SKM-1 (cell line): Measurements from ENCODE around the gene GPC4.
"Not testable (repeated sequence)": the region's sequence is repeated elsewhere in the genome, so short reads cannot be mapped to it uniquely, and the experiment has no call there.

ENCODE experiments used
- DNase-seq: peaks from one replicate; lab custom pipeline; 2025; ENCODE audit not compliant: unreplicated experiment; lab: John Stamatoyannopoulos, UW

The GPC4 gene

DNA sequence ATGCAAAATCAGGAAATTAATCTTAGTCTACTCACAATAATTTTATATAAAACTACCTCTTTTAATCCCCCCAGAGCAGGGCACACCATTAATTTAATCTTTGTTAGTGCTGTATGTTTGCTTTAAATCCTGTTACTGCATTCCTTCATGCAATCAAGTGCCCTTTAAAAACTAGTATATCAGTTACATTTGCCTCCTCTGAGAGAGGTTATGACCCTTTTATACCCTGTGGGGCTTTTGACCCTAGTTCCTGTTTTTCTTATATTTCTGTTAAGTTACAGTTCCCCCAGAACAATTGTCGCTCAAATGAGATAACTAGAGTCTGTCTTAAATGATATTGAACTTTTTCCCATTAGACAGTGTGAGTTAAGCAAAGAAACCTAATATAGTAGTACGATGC, 46.2 kb downstream of the GPC4 start:
- DNase-seq = no peak

DNA sequence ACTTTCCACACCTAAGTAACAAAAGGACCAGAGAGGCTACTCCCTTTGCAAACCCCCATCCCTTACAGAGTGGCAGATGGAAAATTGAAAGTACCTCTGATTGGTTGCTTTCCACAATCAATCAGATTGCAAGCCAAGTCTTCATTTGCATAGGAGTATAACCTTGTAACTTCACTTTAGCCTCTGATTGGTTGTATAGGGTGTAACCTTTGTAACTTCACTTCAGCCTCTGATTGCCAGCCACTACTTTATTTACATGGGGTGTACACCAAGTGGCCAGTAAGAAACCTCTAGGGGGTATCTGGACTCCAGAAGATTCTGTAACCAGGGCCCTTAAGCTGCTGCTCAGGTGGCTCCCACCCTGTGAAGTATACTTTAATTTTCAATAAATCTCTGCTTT, 48.6 kb downstream of the GPC4 start:
- DNase-seq = no peak

DNA sequence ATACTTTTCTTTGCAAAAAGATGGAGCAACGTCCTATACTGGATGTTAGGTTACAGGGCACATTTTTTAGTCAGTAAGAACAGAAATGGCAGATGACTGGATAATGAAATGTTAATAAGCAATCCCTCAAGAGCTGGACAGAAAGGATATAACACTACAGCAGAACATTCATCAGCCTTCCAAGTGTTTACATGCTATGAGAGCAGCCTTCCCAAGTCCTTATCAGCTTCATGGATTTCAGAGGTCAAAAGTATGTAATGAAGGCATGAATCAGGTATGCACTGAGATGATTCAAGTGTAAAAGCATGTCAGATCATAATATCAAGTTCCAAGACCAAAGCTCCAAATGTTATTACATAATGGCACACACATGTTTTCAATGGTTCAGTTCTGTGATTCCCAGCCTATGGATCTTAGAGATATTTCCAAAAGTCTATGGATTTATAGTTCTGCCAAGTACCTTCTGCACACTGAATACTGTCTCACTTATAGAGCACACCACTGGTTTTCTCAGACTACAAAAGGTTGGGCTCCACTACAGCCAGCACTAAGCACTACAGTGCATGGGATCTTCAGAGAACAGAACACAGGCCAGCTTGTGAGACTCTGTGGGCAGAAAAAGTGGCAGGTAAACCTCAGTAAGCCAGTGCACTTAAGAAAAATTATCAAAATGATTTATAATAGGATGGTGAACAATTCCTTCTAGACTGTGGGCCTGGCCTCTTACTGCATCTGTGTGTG, 49.2 kb downstream of the GPC4 start:
- no peak for DNase-seq

DNA sequence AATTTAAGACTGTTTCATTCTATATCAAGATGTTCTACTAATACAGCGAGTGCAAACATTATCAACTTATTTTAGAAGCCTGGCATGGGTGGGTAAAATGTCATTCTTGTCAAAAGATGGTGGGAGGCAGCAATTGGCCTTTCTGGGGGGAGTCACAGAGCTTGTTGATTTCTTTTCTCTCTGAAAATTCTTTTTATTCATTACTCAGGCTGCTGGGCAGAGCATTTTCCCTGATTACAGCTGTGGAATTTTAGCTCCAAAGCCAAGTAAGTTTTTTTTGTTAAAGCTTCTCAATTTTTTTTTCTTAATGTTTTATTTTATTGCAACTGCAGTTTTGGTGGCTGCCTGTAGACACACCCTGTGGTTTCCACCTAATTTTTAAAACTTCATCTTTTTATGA, 50.4 kb downstream of the GPC4 start:
- DNase-seq = no peak

DNA sequence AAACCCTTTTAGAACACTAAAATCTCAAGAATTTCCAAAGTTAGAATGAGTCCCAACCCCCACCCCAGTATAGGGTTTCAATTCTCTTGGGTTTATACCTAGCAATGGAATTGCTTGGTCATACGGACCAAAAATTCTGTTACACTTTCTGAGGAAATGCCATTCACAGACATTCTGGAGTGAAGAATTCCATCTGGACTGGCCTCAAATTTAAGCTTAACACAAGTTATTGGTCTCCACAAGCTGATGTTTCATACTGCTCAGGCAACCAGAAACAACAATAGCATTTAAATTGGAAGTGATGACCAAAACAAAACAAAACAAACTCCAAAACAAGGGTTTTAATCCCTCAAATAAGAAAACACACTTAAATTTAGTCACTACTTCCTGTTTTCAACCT, 51.1 kb downstream of the GPC4 start:
- DNase-seq = no peak

DNA sequence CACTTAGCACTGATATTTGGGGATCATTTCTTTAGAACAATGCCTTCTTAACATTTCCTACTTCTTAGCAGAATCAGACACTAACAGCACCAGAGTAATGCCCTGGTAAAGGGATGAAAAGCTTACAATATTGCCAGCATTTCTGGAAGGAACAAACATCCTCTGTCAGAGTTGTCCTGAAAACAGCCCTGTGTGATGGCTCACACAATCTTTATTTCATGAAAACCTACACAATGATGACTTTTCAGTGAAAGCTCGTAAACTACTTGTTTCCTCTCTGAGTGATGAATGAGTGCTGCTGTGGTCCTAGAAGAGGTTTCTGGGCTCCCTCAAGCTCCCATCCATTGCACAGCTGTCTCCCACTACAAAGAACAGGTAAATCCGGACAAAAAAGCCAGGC, 52.8 kb downstream of the GPC4 start:
- DNase-seq = no peak

DNA sequence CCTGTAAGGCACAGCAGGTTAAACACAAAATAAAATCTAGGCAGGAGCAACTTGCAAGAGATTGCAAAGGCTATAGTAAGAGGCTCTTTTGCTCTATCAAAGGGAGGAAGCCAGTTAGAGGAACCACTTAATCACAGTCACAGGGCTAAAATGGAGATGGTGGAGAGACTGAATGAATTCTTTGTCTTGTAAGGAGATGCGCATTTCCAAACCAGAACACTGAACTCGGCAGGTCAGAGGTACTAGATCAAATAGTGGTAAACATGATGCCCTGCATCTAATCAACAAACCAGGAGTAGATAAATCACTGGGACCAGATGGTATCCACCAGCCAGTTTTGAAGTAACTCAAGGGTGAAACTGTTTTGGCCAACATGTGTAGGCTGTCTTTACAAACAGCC, 55.8 kb downstream of the GPC4 start:
- DNase-seq = no peak

DNA sequence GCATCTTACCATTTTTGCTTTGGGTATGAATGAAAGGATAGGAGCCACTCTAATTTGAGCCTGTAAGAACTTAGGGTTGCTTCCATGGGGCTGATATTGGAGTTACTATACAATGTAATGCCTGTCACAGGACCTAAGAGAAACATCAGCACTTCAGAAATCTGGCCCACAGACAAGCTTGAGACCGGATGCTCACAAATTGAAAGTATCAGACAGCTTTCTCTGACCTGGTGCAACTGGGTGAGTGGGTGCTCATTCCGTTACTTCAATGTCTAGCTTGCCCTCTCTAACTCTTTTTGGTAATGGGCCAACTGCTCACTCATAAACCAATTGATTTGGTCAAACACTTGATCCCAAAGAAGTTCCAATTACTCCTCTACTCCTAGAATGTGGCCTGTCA, 62.1 kb downstream of the GPC4 start:
- no peak for DNase-seq

DNA sequence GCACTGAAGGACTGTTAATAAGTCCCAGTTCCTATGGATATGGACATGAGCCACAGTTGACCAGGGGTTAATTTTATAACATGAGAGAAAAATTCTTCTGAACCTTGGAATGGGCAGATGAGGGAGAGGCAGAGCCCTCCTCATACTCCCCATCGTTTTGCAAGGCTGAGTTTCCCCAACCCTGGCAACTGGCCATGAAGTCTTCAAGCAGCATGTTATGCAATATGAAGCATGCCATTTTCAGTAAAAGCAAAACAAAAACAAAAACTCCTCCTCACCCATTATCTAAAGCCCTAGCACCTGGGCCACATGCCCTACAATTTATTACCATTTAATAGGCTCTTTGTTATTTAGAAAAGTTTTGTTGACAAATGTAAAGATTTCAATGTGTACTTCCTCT, 64.5 kb downstream of the GPC4 start:
- no peak for DNase-seq

DNA sequence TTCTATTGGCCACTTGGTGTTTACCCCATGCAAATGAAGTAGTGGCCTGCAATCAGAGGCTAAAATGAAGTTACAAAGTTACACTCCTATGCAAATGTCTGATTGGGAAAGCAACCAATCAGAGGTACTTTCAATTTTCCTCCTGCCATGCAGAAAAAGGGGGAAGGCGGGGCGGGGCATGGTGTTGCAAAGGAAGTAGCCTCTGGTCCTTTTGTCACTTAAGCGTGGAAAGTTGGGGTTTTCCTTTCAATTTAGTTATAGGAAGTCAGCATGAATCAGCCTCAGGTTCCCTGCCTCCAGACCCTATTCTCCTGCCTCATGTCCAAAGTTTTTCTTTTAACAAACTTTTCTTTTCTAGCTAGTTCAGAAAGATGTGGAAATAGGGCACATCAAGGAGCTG, 69.3 kb downstream of the GPC4 start:
- DNase-seq = no peak

DNA sequence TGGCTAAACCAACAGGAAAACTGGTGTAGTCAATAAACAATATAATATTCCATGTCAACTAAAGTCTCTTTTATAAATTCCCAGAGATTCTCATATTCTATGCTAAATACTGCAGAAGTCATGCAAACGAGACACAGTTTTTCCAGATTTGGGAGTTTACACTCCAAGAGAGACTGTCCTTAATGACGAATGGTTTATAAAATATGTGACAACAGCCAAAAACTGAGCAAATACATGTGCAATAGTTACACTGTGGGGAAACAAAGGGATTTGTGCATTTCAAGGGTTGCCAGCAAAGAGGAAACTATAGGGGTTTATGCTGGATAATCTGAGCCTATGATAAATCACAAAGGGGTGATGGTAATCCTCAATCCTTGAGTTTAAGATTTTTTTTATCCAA, 75.7 kb downstream of the GPC4 start:
- no peak for DNase-seq

DNA sequence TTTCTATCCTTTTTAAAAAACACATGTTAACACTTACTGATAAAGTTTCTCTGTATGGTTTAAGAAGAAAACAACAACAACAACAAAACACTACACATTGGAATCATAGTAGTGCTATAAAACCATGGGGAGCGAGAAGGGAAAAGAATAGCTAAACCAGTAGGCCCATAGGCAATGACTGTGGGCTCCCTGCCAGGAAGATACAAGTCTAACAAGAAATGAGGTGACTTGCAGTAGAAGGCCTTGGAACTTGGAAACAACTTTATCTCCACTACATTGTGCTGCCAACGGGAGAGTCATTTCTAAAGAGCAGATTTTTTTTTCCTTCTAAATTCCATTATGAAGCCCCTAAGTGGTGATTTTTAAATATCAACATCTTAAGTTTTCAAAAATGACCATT, 78.0 kb downstream of the GPC4 start:
- DNase-seq = no peak

DNA sequence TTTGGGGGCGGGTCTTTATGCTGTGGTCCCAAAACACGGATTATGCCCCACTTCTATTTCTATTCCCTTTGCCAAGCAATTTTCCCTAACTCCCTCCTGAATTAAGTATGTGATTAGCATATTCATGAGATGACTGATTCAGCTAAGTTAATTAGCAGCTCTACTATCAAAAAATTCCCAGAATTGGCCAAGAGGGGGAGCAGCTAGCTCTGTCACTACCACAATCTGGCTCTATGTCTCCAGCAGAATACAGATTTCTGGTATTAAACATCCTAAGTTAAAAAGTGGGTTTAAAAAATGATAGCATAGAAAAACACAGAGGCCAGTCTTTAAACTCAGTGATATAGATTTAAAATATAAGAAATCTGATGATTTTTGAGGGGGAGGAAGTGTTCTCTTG, 80.3 kb downstream of the GPC4 start:
- no peak for DNase-seq

DNA sequence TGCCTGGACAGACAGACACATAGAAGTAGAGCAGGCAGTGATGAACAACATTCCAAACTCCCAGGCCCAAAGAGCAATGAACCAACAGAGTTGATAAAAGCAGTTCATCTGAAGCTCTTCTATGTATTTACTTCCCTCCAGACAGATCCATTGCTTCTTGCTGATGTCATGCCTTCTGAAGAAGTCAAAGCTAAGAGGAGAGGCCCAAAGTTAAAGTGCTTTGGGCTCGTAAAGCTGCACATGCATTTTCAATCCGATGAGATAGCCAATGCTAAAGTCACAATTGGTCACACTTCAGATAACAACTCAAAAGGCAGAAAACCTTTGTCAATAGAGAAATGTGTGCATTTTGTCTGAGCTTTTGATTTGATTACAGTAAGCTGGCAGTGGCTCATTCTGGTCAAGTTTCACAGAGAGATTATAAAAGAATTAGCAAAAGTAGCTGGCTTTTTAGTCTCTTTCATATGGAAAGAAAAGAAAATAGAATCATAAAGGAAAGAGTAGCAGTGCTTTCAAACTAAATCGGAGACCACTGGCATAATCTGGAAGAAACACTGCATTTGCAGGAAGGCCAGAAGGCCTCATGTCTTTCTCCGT, 82.0 kb downstream of the GPC4 start:
- no peak for DNase-seq

DNA sequence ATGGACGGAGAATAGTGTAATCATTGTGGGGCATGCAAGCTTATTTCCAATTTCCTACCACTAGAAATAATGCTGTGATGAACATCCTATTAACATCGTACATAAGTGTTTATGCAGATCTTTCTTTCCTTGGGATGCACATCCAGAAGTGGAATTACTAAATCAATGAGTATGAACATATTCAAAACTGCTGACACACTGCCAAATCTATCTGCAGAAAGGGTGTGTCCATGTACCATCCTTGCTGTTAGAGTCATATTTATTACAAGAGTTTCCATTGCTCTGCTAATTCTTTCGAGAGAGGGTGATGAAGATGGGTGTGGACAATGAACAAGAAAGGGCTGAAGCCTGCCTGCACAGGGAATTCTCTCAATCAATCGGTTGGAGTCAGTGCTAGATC, 82.6 kb downstream of the GPC4 start:
- no peak for DNase-seq

DNA sequence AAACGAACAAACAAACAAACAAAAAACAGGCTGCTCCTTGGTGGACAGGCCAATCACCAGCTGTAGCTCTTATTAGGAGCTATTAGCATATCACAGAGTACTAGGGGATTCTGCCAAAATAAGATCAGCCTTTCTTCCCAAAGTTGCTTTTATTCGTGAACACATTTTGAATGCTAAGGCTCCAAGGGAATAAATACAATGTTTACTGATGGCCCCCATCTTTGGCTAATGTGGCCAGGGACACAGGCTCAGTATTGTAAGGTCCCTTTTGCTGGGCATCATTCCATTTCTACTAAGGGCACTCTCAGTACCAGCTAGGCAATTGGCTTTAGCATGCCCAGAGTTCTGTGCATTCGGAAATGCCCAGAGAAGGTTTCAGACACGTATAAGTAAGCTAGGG, 84.3 kb downstream of the GPC4 start:
- no peak for DNase-seq

DNA sequence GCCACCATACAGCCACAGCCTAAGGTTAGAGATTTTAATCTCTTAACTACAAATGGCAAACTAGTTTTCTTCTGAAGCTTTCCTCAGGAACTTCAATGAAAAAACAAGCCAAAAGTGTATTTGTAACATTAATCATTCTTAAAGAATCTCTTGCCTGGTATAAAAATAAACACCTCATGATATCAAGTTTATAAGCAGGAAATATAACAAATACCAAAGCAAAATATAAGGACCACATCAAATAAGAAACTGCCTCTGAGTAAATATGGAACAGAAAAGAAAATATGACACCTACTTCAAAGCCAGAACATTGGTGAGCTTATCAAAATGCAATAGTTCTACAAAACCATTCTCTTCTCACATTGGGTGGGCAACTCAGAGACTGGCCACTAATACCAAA, 89.9 kb downstream of the GPC4 start:
- DNase-seq = no peak

DNA sequence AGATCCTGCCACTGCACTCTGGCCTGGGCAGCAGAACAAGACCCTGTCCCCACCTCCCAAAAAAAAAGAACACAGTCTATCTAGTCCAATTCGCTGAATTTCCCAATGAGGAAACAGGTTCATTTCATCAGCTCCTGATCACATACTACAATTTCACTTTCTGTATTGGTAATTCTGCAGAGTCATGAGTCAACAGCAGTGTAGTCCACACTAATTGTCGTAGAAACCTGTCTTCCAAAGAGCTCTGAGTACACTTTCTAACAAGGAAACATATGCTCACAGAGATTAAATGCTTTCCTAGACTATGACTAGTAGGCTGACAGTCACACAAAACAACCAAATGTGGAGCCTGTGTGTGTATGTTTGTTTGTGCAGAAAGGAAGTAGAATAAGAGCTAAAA, 91.9 kb downstream of the GPC4 start:
- DNase-seq = no peak

DNA sequence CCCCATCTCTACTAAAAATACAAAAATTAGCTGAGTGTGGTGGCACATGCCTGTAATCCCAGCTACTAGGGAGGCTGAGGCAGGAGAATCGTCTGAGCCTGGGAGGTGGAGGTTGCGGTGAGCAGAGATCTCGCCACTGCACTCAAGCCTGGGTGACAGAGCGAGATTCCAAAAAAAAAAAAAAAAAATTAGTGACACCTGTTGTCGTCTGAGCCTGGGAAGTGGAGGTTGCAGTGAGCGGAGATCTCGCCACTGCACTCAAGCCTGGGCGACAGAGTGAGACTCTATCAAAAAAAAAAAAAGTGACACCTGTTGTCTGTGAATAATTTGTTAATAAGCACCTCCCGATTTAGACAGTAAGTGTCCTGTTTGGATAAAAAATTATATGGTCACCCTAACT, 93.0 kb downstream of the GPC4 start:
- not testable (repeated sequence) for DNase-seq

DNA sequence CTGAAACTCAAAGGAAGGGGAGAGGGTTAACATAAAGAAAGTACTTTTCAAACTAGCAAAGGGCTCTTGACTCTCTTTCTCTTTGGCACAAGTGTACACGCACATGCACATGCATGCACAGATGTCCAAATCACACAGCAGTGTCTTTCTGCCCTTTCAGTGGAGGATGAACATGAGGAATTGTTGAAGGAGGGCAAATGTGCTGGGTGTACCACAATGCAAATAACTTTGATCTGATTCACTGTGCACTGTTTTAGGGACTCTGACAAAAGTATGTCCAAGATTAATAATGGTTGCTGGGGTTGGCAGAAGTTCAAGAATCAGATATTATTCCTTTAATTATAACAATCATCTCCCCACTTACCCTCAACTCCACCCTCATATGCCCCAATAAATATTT, 93.8 kb downstream of the GPC4 start:
- DNase-seq = no peak

DNA sequence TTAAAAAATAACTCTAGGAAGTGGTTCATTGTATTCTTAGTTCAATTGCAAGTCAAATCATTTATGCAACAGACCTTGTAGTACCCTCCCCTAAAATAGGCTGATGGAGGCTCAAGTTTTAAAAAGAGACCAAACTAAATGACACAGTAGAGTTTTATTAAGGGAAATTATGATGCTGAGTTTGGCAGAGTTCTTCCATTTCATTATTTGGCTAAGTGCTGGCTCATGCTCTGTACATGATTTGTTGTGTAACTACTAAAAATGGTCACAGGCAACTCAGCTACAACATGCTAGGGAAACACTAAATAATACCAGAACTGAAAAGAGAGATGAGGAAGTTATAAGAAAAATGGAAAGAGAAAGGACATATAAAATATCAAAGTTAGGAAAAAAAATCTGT, 101.0 kb downstream of the GPC4 start:
- DNase-seq = no peak

DNA sequence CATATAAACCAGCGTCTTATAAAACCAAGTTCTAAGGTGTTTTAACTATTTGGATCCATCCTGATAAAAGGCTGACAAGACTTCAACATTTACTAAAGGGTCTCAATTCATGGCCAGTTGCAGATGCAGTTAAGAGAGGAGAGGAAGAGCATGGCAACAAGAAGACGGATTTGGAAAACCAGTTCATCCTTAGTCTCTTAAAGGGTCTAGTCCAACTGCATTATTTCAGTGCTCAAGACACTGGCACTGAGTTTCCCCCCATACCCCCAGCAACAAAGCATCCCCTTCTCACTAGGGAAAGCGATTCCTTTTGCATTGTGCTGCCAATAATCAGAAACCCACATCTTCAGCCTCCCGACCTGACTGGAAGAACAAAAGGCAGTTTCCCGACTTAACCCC, 106.8 kb downstream of the GPC4 start:
- DNase-seq = no peak
